ENCODE data around the gene TSSK2.

DNA sequence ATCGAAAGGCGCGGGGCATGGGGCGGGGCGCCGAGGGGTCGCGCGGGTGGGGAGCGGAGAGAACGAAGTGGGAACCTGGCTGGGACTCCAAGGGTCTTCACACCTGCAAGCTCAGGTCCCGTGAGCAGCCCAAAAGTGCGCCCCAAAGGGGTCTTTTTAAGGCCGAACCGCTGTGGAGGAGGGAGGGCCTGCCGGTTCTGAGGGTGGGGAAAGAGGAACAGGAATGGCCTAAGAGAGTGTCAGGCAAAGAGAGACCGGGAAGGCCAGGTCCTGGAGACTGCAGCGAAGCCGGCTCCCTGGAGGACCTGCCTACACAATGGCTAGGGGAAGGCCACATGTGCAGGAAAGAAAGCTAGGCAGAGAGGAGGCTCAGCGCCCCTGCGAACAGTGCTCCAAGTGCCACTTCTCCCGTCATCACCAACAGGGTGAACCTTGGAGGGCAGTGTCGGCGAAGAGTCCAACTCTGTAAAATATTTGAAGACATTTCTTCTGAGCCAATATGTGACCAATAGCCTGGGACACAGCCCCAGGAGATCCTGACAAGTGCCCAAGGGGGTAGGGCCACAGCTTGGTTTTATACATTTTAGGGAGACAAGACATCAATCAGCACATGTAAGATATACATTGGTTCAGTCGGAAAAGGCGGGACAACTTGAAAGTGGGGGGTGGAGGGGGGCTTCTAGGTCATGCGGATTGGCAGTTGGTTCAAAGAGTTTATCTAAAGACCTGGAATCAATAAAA, 8.2 kb upstream of the TSSK2 start:
- TF ChIP-seq CTCF (conservative IDR thresholded peaks at IDR 0.05; ENCODE audit: low read length) (no peak), EZH2phosphoT487 (IDR thresholded peaks at IDR 0.05; ENCODE audit: borderline replicate concordance, low read depth, low read length) (no peak)
